Osteocyte (in vitro differentiated cells): ENCODE results near the gene PHETA1. TPM values are rescaled to one million over a fixed set of nuclear protein-coding genes. Genes with fewer than 3 reads are reported as not detected.

Source experiments
- DNase-seq: peaks from one replicate; pipeline ENCODE4 v3.0.0; 2021; ENCODE audit warnings: mixed read lengths; ENCODE audit not compliant: unreplicated experiment; ENCODE audit errors: extremely low spot score
- H3K27ac Mint-ChIP-seq: one replicate; pipeline ENCODE4 v1.8.0; 2021; ENCODE audit warnings: mild to moderate bottlenecking, mixed read lengths; ENCODE audit not compliant: unreplicated experiment
- H3K27me3 Mint-ChIP-seq: one replicate; pipeline ENCODE4 v1.8.0; 2021; ENCODE audit warnings: mixed read lengths; ENCODE audit not compliant: unreplicated experiment
- H3K36me3 Mint-ChIP-seq: one replicate; pipeline ENCODE4 v1.8.0; 2021; ENCODE audit warnings: mixed read lengths; ENCODE audit not compliant: unreplicated experiment
- H3K4me1 Mint-ChIP-seq: one replicate; pipeline ENCODE4 v1.8.0; 2021; ENCODE audit warnings: mixed read lengths; ENCODE audit not compliant: unreplicated experiment
- H3K4me3 Mint-ChIP-seq: one replicate; pipeline ENCODE4 v1.8.0; 2021; ENCODE audit warnings: mild to moderate bottlenecking, moderate library complexity, mixed read lengths; ENCODE audit not compliant: unreplicated experiment
- H3K9me3 Mint-ChIP-seq: one replicate; pipeline ENCODE4 v1.8.0; 2021; ENCODE audit warnings: mixed read lengths; ENCODE audit not compliant: unreplicated experiment
- total RNA-seq: library from RNA; stranded (reverse); gene quantifications from 2 replicates; pipeline ENCODE4 v1.2.1, GENCODE V29; 2021
- TF ChIP-seq, protein P1 (sequence below): fragments of 200-600 bp; sonication (generic); IDR thresholded peaks from 2 replicates; pipeline ENCODE4 v1.5.0; 2021; ENCODE audit warnings: antibody characterized with exemption, mild to moderate bottlenecking, moderate library complexity

PHETA1 gene
- total RNA-seq, 1 donor from 2014 or later: 13.6 TPM

DNA sequence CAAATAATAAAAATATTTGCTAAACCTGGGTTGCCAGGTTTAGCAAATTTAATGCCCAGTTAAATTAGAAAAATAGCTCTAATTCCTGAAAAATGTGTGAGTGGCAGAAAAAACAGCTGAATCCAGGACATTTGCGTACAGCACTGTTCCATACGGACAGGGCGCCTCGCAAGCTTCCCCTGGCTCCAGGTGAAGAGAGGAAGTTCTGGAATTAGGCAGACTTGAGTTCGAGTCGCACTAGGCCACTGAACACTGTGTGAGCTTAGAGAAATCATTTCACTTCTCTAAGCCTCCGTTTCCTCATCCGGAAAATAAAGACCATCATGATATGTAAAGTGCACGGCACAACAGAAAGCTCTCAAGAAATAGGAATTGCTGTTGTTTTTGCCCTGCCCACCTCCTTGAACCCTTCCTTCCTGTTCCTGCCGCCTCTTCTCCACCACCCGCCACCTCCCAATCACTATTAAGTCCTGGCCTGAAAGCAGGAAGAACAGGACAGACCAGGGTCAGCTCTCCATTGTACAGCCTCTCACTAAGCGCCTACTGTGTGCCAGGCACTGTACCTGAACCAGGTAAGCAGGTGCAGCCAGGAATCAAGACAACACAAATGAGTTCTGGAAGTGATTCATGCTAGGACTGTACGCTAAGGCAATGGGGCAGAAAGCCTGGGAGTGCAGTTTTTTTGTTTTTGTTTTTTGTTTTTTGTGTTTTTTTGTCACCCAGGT, 763 bp upstream of the PHETA1 start:
- TF ChIP-seq, protein P1, sequence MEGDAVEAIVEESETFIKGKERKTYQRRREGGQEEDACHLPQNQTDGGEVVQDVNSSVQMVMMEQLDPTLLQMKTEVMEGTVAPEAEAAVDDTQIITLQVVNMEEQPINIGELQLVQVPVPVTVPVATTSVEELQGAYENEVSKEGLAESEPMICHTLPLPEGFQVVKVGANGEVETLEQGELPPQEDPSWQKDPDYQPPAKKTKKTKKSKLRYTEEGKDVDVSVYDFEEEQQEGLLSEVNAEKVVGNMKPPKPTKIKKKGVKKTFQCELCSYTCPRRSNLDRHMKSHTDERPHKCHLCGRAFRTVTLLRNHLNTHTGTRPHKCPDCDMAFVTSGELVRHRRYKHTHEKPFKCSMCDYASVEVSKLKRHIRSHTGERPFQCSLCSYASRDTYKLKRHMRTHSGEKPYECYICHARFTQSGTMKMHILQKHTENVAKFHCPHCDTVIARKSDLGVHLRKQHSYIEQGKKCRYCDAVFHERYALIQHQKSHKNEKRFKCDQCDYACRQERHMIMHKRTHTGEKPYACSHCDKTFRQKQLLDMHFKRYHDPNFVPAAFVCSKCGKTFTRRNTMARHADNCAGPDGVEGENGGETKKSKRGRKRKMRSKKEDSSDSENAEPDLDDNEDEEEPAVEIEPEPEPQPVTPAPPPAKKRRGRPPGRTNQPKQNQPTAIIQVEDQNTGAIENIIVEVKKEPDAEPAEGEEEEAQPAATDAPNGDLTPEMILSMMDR: no peak
- no peak for DNase-seq
- Mint-ChIP-seq H3K9me3 (no peaks in the 10 kb centered on the region), H3K4me1 (peaks cover 22% of the 10 kb centered on the region), H3K4me3 (peak overlapping the region; percentile 81), H3K36me3 (peaks cover 6% of the 10 kb centered on the region), H3K27ac (no peak overlapping the region), H3K27me3 (no peaks in the 10 kb centered on the region)

DNA sequence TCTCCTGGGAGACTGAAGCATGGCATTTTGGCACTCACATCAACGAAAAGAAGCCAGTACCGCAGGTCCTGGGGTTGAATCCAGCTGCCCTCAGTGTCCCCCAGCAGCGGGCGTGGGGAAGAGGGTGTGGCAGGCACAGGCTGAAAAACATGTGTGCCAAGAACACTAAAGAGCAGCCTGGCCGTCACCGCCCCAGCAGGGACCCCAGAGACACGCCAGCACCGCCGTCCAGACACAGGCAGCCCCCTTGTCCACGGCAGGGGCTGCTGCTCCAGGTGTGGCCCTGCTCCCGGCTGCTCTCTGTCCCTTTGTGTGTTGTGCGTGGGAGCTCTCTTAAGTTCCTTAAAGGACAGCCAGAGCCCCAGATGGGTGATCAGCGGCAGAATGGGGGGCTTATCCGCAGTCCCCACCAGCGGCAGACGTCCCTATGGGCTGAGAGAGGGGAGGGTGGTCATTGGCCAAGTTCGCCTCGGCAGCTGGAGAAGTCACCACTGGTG, 556 bp downstream of the PHETA1 start:
- TF ChIP-seq, protein P1: no peak
- peaks cover 22% of the 10 kb centered on the region for H3K4me1 Mint-ChIP-seq
- peaks cover 6% of the 10 kb centered on the region for H3K36me3 Mint-ChIP-seq
- no peak overlapping the region for H3K27ac Mint-ChIP-seq
- no peak for DNase-seq
- H3K9me3 Mint-ChIP-seq: no peaks in the 10 kb centered on the region
- H3K4me3 Mint-ChIP-seq: peak overlapping the region; percentile 81
- no peaks in the 10 kb centered on the region for H3K27me3 Mint-ChIP-seq

DNA sequence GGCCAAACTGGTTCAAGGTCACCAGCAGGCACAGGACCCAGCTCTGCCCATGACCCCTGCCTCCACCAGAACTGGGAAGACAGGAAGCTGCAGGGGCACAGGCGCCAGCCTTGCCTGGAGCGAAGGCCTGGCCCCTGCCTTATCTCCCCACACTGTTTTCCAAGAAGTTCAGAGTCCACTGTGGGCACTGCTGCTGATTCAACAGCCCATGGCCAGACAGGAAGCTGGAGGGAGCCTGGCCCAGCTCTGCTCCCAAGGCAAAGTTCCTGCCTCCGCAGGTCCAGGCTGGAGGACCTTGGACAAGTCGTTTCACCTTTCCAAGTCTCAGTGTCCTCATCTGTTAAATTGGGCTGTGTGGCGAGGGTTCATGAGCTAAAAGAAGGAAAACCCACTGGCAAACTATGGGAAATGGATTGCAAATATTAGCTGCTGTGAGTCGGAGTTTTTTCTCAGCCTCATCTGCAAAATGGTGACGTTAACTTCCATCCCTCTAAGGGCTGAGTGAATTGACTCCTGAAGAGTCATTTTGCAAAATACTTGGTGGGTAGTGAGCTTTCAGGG, 1.2 kb downstream of the PHETA1 start:
- Mint-ChIP-seq H3K9me3 (no peaks in the 10 kb centered on the region), H3K27ac (no peak overlapping the region), H3K4me3 (peak overlapping the region; percentile 81), H3K4me1 (peaks cover 22% of the 10 kb centered on the region), H3K36me3 (peaks cover 6% of the 10 kb centered on the region), H3K27me3 (no peaks in the 10 kb centered on the region)
- no peak for DNase-seq
- TF ChIP-seq, protein P1: no peak

DNA sequence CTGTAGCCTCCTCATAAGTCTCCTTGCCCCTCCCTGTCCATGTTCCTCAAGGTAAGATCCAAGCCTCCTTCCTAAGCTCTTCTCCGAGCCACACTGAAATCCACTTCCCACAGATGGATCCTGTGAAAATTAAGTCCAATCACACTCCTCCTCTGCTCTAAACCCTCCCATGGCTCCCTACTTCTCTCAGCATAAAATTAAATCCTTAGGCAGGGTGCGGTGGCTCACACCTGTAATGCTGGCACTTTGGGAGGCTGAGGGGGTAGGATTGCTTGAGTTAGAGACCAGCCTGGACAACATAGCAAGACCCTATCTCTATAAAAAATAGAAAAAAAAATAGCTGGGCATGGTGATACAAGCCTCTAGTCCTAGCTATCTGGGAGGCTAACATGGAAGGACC, 2.3 kb downstream of the PHETA1 start:
- H3K4me3 Mint-ChIP-seq: no peak overlapping the region
- TF ChIP-seq, protein P1: no peak
- H3K9me3 Mint-ChIP-seq: no peaks in the 10 kb centered on the region
- H3K27me3 Mint-ChIP-seq: no peaks in the 10 kb centered on the region
- no peak overlapping the region for H3K27ac Mint-ChIP-seq
- peaks cover 12% of the 10 kb centered on the region for H3K36me3 Mint-ChIP-seq
- DNase-seq: no peak
- peaks cover 25% of the 10 kb centered on the region for H3K4me1 Mint-ChIP-seq

DNA sequence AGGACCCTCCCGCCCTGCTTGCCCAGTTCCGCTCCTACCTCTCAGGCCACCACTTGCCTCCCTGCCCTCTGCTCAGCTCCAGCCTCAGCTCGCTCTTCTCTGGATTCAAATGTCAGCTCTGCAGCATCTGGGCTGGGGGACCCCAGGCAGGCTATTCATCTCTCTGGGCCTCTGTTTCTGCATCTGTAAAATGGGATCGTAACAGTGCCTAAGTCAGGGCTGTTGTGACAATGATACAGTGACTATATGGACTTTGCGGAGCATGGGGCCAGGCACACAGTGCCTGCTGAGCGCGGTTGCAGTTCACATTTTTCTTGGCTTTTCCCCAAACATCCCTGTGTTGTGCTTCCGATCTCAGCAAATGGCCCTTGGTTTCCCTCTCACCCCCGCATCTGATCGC, 2.8 kb downstream of the PHETA1 start:
- no peak overlapping the region for H3K27ac Mint-ChIP-seq
- TF ChIP-seq, protein P1: no peak
- no peaks in the 10 kb centered on the region for H3K9me3 Mint-ChIP-seq
- peaks cover 12% of the 10 kb centered on the region for H3K36me3 Mint-ChIP-seq
- H3K4me1 Mint-ChIP-seq: peaks cover 29% of the 10 kb centered on the region
- no peak for DNase-seq
- H3K4me3 Mint-ChIP-seq: no peak overlapping the region
- no peaks in the 10 kb centered on the region for H3K27me3 Mint-ChIP-seq
